HG02981 (cell line): ENCODE results near the gene SLIT3.

ENCODE experiments used
- ATAC-seq: cut with Tn5 transposase; IDR thresholded peaks from one replicate; pipeline ENCODE4 v1.9.1; 2021; ENCODE audit warnings: mild to moderate bottlenecking, moderate library complexity; ENCODE audit not compliant: unreplicated experiment

The SLIT3 gene

GRCh38 chr5:169272111-169272510, 28.8 kb downstream of the SLIT3 start:
- no peak for ATAC-seq

DNA sequence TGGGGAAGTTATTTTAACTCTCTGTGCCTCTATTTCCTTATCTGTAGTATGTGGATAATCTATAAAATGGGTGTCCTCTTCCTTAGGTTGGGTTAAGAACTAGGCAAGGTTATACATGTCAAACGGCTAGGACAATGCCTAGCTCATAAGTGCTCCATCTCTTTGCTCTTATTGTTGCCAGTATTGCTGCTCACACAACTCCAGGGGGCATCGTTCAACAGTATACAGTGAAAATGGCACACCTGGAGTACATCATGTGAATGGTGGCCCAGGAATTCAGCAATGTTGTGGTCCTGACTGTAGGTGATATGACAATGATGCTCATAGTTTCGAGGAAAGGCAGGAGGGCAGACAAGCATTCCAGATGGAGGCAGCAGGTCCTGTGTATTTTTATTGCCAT, 30.1 kb downstream of the SLIT3 start:
- ATAC-seq: no peak

GRCh38 chr5:169268019-169268418, 32.9 kb downstream of the SLIT3 start:
- no peak for ATAC-seq

GRCh38 chr5:169265888-169266287, 35.1 kb downstream of the SLIT3 start:
- ATAC-seq: no peak

DNA sequence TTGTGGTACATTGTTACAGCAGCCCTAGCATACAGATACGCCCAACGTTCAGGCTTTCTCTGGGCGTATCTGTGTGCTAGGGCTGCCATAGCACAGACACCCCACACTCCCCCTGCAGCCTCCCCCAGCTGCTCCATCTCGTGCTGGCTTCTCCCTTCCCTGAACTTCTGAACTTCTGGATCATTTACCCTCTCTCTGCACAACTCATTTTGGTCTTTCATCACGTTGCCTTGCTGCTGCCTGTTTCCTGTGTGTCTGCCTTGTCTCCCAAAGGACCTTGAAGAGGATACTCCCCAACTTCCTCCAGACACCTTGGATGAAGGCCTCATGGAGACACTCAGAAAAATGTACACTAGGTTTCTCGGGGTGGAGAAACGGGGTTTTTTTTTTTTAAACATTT, 37.3 kb downstream of the SLIT3 start:
- ATAC-seq: no peak

DNA sequence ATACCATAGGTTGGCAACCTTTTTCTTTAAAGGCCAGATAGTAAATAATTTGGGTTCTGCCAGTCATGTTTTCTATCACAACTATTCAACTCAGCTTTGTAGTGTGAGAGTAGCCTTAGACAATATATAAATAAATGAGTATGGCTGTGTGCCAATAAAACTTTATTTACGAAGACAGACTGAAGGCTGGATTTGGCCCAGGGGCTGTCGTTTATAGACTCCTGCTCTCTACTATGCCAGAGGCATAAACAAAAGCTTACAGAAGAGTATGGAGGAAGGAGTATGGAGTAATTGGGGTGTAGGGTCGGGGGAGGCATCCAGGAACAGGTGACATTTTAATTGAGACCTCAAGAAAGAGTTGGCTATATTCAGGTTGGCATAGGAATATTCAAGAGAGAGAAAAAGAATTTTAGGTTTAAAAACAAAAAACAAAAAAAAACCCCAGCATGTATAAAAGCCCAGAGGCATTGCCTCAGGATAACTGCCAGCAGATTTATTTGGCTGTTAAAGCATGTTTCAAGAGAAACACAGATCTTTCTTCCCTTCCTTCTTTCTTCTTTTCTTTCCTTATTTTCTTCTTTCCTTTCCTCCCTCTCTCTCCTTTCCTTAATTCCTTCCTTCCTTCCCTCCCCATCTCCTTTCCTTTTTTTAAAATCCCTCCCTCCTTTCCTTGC, 39.9 kb downstream of the SLIT3 start:
- no peak for ATAC-seq

GRCh38 chr5:169258372-169259000, 42.5 kb downstream of the SLIT3 start:
- ATAC-seq: no peak

DNA sequence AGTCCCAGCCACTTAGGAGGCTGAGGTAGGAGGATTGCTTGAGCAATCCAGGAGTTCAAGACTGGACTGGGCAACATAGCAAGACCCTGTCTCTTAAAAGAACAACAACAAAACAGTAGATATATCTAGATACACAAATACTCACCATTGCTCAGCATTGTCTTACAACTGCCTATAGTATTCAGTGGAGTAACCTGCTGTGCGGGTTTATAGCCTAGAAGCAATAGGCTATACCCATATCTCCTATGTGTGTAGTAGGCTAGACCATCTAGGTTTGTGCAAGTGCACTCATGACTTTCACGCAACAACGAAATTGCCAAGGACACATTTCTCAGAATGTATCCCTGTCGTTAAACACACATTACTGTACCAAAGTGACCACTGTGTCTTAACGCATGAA, 44.7 kb downstream of the SLIT3 start:
- no peak for ATAC-seq

DNA sequence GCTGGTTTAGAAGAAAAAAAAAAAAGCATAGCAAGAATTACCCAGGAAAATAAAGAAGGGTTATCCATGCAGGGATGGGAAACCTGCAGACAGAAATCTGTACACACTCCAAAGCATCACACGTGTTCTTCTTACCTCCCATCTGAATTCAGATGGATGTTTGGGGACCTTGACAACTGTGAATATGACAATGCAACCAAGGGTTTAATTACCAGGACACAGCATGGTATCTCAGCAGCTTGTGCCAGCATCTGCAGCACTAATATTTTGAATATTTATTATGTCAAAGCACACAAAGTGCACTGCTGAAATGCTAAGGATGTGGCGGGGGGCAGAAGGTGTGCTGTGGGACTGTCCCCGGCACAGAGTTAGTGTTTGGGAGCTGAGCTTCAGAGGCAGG, 47.9 kb downstream of the SLIT3 start:
- no peak for ATAC-seq

- no peak for ATAC-seq
These were observed 49.4 kb downstream of the SLIT3 start for GRCh38 chr5:169251333-169252084.

DNA sequence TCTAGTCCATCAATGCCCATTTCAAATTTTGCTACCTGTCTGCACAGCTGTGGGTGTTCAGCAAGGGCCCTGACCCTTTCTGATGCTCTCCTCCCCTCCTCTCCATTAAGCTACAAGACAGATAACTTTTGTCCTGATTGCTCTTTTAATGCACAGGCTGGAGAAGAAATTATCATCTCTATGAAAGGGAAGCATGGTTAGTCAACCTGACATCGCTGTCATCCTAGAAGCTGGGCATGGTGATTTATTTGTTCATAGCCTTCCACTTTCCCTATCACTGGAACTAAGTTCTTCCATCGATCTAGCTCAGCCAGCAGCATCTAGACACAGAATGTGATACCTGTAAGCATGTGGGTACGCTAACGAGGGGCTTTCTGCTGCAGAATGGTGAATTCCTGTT, 50.1 kb downstream of the SLIT3 start:
- no peak for ATAC-seq

DNA sequence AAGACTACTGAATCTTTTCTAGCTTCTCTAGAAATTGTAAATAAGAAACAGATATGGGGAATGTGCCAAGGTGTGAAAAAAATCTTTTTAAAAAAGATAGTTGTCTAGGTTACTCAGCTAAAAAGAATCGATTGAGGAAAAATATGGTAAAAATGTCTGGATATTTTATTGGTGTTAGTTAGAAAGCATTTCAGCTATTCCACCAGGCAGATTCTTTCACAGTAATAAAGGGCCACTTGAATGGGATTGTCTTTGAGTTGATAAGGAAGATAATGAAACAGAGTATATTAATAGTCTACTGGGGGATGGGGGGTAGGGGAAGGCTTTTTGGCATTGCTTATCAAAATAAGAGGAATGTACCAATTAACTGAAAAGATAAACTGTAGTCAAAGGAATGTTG, 51.9 kb downstream of the SLIT3 start:
- ATAC-seq: no peak

- no peak for ATAC-seq
These were observed 52.4 kb downstream of the SLIT3 start for GRCh38 chr5:169248550-169248949.

DNA sequence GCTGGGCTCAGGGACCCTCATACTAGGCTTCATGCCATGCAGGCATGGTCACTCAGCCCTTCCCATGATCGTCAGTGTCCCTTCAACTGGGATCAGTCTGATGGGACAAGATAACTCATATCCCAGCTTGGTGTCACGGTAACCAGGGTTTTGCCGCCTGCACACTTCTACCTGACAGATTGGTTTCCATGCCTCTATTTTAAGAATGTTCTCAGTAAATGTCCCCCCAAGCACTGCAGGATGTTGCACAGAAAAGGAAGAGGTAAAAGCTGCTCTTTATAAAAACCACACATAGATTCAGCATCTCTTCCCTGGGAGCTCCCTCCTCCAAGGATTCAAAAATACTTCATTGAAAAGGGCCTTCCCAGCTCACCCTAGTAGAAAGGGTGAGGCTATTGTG, 56.1 kb downstream of the SLIT3 start:
- ATAC-seq: no peak

DNA sequence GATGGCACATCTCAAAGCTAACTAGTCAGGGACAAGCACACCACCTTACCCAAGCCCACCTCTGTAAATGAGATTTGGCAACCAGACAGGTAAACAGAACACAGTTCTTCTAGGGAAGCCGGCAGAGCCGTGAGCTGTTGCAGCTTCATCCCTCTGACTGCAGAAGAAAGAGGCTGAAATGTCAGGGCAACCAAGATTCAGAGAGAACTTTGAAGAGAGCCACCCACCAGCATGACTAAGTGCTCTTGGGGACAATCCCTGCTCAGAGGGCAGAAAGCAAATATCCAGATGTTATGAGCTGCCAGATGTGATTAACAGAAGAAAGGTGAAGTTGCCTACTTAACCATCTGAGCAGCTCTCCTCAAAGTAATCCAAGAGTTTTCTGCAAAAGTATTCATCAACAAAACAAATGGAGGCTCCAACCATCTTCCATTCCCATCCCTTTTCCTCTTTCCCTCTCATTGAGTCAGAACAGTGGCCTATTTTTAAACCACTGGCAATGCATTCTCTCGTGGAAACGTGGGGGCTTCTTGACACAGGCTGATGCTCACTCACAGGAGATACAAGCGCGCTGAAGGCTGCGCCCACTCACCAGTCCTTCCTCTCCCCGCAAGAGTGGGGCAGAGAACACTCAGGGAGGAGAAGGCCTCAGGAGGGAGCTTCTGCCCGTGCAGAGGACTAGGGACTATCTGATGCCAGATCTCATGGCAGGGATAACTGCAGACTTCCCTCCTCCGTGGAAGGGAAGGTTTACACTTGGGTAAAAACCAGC, 57.1 kb downstream of the SLIT3 start:
- ATAC-seq: no peak

DNA sequence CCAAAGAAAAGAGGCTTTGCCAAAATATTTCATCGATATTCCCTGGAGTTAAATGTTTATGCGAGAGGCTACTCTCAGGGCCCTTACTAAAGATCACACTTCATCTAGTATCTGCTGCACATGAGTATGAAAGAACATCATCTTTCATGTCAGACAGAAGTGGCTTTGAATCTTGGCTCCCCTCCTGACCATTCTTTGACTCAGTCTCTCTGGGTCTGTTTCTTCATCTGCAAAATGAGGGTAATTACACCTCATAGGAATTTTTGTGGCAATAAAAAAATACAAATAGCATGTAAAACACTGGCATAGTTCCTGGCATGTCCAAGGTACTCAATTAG, 58.1 kb downstream of the SLIT3 start:
- no peak for ATAC-seq

GRCh38 chr5:169242175-169242848, 58.6 kb downstream of the SLIT3 start:
- ATAC-seq: no peak

- ATAC-seq: no peak
These were observed 71.5 kb downstream of the SLIT3 start for GRCh38 chr5:169229342-169229892.

DNA sequence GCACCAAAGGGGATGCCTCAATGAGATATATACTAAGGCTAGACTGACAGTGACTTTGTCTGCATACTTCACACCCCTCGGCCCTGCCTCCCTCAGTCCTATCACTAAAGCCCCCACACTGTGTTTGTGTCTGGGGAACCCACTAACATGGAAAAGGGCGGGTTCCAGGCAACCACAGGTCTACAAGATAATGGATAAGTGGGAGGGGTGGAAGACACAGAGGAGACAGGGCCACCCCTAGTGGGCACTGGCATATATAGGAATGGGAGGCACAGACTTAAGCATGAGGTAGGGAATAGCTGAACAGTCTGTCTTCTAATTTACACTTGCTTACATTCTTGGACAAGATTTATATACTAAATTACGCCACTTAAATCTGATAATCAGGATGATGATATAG, 74.0 kb downstream of the SLIT3 start:
- ATAC-seq: no peak

GRCh38 chr5:169225830-169226356, 75.0 kb downstream of the SLIT3 start:
- no peak for ATAC-seq

DNA sequence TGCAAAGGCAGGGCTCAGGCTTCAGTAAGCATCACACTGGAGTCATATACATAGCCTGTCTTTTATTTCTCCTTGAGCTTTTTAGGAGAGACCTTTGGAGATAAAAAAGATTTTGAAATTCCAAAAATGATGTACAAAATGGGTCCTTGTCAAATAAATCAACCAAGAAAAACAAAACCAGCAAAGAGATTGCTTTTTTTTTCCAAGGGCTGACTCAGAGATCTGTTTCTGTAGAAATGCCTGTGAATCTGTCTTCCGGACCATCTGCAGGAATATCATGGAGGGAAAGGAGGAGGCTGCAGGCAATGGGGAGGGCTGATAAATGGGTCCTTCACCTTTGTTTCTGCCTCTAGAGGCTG, 77.4 kb downstream of the SLIT3 start:
- ATAC-seq: no peak
